Measurements from ENCODE around the gene ABCD4. TPM values are rescaled to one million over a fixed set of nuclear protein-coding genes. Genes with fewer than 3 reads are reported as not detected.

Gene ABCD4
- total RNA-seq, 1 experiment from 2014 or later, result 22.0 TPM

GRCh38 chr14:74237441-74237840, 65.3 kb downstream of the ABCD4 start:
- peak; percentile 10 for DNase-seq (ENCODE audit: low read depth)

Other genes starting within 250 kb of the ABCD4 start
- 5.3 and 8.2 TPM in 2 replicates for gene ALDH6A1, start 218.5 kb downstream of the ABCD4 start, total RNA-seq (2014; rRNA removed)
- 10.2 and 11.5 TPM in 2 replicates for gene LIN52, start 218.0 kb downstream of the ABCD4 start, total RNA-seq (2014; rRNA removed)
- gene VSX2, start 63.5 kb downstream of the ABCD4 start, total RNA-seq (2014; rRNA removed), result not detected in 2 replicates
- not detected in 2 replicates for gene VRTN, start 45.5 kb upstream of the ABCD4 start, total RNA-seq (2014; rRNA removed)
- gene SYNDIG1L, start 123.3 kb upstream of the ABCD4 start, total RNA-seq (2014; rRNA removed), result not detected in 2 replicates
- 222 and 274 TPM in 2 replicates for gene NPC2, start 190.4 kb upstream of the ABCD4 start, total RNA-seq (2014; rRNA removed)
- gene ISCA2, start 190.8 kb upstream of the ABCD4 start, total RNA-seq (2014; rRNA removed), result 11.7 and 19.5 TPM in 2 replicates

Measured in LHCN-M2 (cell line).